GM13976 (cell line): ENCODE results near the gene NLRP2B.

ENCODE experiments used
- DNase-seq: peaks from one replicate; pipeline ENCODE4 v3.0.0; 2012; ENCODE audit warnings: low spot score
- CTCF ChIP-seq: IDR thresholded peaks from 2 replicates; pipeline ENCODE4 v1.5.1; 2012; ENCODE audit warnings: borderline replicate concordance, mild to moderate bottlenecking; ENCODE audit not compliant: insufficient read depth; ENCODE audit errors: extremely low read depth, missing control alignments, control extremely low read depth
- in situ Hi-C: fragments of 300-500 bp; cut with MboI; formaldehyde crosslinking; loops from one replicate; pipeline ENCODE4 v1.12.0; 2022; ENCODE audit warnings: low sequenced_read_pairs, mixed read lengths, inconsistent platforms; ENCODE audit not compliant: unreplicated experiment

The NLRP2B gene

DNA sequence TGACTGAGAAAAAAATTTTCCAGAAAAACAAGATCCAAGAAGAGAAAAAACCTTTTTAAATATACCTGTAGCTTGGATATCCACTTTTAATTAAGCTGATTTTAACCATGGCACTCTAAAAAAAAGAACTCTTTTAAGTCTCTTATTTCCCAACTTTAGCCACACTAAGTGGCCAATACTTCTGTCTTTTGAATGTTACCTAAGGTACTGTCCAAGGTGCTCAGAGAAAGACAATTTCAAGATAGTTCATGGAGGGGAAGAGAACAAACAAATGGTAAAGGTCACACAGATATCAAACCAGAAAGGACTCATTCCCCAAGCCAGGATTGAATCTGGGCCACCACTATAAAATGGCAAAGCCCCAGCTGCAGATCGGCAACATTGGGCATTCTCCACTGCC, 10.1 kb downstream of the NLRP2B start:
- in situ Hi-C loops, result no loop called here
- no peak for TF ChIP-seq CTCF
- DNase-seq, result no peak

GRCh38 chrX:57667010-57667409, 13.1 kb downstream of the NLRP2B start:
- in situ Hi-C loops, result no loop called here
- no peak for DNase-seq

GRCh38 chrX:57655065-57655464, 25.0 kb downstream of the NLRP2B start:
- DNase-seq, result no peak
- in situ Hi-C loops, result no loop called here
- TF ChIP-seq CTCF, result no peak

More at GRCh38 chrX:57667010-57667409, 13.1 kb downstream of the NLRP2B start:
- no peak for TF ChIP-seq CTCF

- no peak for TF ChIP-seq CTCF
- DNase-seq, result no peak
- in situ Hi-C loops, result no loop called here
These were observed 27.4 kb downstream of the NLRP2B start for GRCh38 chrX:57652705-57653104.

DNA sequence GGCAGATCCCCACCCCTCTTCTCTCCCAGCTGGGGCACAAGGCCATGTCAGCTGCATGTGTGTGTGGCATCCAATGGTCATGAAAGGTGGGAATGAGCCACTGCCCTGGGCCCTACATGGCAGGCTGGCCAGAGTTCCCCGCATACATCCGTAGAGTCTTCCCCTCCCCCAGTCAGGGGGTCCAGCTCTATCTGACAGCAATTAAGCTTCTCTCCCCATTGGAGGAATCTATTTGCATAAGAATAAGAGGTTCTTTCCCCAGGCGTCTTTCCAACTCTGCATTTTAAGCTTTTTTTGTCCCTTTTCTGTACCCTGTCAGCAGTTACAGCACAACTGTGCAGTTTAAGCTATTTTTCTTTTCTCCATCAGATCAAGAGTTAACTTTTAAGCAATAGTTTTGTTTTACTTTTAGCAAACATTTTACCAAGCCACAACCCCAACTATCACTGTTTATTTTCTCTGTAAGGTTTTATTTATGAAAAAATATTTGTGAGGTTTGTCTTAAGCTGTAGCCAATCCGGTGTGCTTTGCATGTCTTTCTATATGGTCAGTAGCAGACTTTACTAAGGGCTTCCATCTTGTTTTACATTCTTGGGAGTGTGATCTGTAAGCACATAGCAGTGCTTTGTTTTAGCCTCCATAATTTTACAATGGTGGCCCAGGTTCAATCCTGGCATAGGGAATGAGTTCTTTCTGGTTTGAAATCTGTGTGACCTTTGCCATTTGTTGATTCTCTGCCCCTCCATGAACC, 28.7 kb downstream of the NLRP2B start:
- in situ Hi-C loops, result no loop called here
- no peak for TF ChIP-seq CTCF
- DNase-seq, result no peak

- TF ChIP-seq CTCF, result no peak
- DNase-seq, result no peak
- in situ Hi-C loops, result no loop called here
These were observed 33.0 kb downstream of the NLRP2B start for GRCh38 chrX:57647020-57647419.

DNA sequence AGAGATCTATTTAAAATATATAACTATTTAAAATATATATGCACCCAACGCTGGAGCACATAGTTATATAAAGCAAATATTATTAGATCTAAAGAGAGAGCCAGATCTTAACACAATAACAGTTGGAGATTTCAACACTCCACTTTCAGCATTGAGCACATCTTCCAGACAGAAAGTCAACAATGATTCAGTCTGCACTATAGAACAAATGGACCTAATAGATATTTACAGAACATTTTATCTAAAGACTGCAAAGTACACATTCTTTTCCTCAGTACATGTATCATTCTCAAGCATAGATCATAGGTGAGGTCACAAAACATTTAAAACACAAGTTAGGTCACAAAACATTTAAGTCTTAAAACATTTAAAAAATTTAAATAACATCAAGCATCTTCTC, 36.4 kb downstream of the NLRP2B start:
- no peak for TF ChIP-seq CTCF
- in situ Hi-C loops, result no loop called here
- DNase-seq, result no peak
